ENCODE data around the gene AOPEP.

AOPEP gene

GRCh38 chr9:94726495-94727191 is at the start of gene AOPEP:
AOPEP (plus strand) TSS chr9:94726699; CDS start chr9:94759784, 33,085 bp downstream.
- DNase-seq (ENCODE audit: low read depth) = peak; percentile 91

GRCh38 chr9:94677929-94678328 is 48.6 kb upstream of the AOPEP start:
- no peak for DNase-seq (ENCODE audit: low read depth)

- no peak for DNase-seq (ENCODE audit: low read depth)
These were observed 46.9 kb upstream of the AOPEP start for GRCh38 chr9:94679587-94679986.

GRCh38 chr9:94680020-94680419 is 46.5 kb upstream of the AOPEP start:
- no peak for DNase-seq (ENCODE audit: low read depth)

- no peak for DNase-seq (ENCODE audit: low read depth)
These were observed 45.9 kb upstream of the AOPEP start for GRCh38 chr9:94680621-94681020.

GRCh38 chr9:94681508-94681907 is 45.0 kb upstream of the AOPEP start:
- DNase-seq (ENCODE audit: low read depth) = no peak

- no peak for DNase-seq (ENCODE audit: low read depth)
These were observed 41.1 kb upstream of the AOPEP start for GRCh38 chr9:94685359-94685758.

- no peak for DNase-seq (ENCODE audit: low read depth)
These were observed 39.0 kb upstream of the AOPEP start for GRCh38 chr9:94687451-94687850.

- DNase-seq (ENCODE audit: low read depth) = no peak
These were observed 36.2 kb upstream of the AOPEP start for GRCh38 chr9:94690344-94690743.

GRCh38 chr9:94692601-94693000 is 33.9 kb upstream of the AOPEP start:
- DNase-seq (ENCODE audit: low read depth) = no peak

GRCh38 chr9:94693485-94694204 is 32.9 kb upstream of the AOPEP start:
- DNase-seq (ENCODE audit: low read depth) = no peak

- no peak for DNase-seq (ENCODE audit: low read depth)
These were observed 30.0 kb upstream of the AOPEP start for GRCh38 chr9:94696545-94696944.

- no peak for DNase-seq (ENCODE audit: low read depth)
These were observed 28.4 kb upstream of the AOPEP start for GRCh38 chr9:94697972-94698581.

- DNase-seq (ENCODE audit: low read depth) = no peak
These were observed 26.7 kb upstream of the AOPEP start for GRCh38 chr9:94699715-94700373.

- no peak for DNase-seq (ENCODE audit: low read depth)
These were observed 26.1 kb upstream of the AOPEP start for GRCh38 chr9:94700445-94700844.

GRCh38 chr9:94703488-94704140 is 22.9 kb upstream of the AOPEP start:
- no peak for DNase-seq (ENCODE audit: low read depth)

GRCh38 chr9:94705162-94705702 is 21.3 kb upstream of the AOPEP start:
- DNase-seq (ENCODE audit: low read depth) = no peak

- DNase-seq (ENCODE audit: low read depth) = no peak
These were observed 19.6 kb upstream of the AOPEP start for GRCh38 chr9:94706922-94707321.

- DNase-seq (ENCODE audit: low read depth) = no peak
These were observed 12.9 kb upstream of the AOPEP start for GRCh38 chr9:94713436-94714215.

- DNase-seq (ENCODE audit: low read depth) = no peak
These were observed 12.0 kb upstream of the AOPEP start for GRCh38 chr9:94714494-94714893.

- no peak for DNase-seq (ENCODE audit: low read depth)
These were observed 8.7 kb upstream of the AOPEP start for GRCh38 chr9:94717761-94718160.

Data from CMK (cell line).